Ascending aorta (tissue), 2 donors: ENCODE results near the gene OR10G7. TPM values are rescaled to one million over a fixed set of nuclear protein-coding genes. Genes with fewer than 3 reads are reported as not detected.

Source experiments
- DNase-seq, 2 donors: peaks; one replicate each; pipeline ENCODE4 v3.0.0-alpha.2; 2019; ENCODE audit warnings: low spot score in 2 of 2
- H3K27ac ChIP-seq, 2 donors: fragments of 200-600 bp; sonication (generic); one replicate each; pipeline ENCODE4 v1.5.1; 2016 to 2017; ENCODE audit warnings: mild to moderate bottlenecking in 1 of 2
- H3K27me3 ChIP-seq: fragments of 200-600 bp; sonication (generic); one replicate; pipeline ENCODE4 v1.5.1; 2017
- H3K36me3 ChIP-seq, 2 donors: fragments of 200-600 bp; sonication (generic); one replicate each; pipeline ENCODE4 v1.5.1; 2016
- H3K4me1 ChIP-seq, 2 donors: fragments of 200-600 bp; sonication (generic); one replicate each; pipeline ENCODE4 v1.5.1; 2016 to 2017; ENCODE audit warnings: mild to moderate bottlenecking in 1 of 2
- H3K4me3 ChIP-seq, 2 donors: fragments of 200-600 bp; sonication (generic); one replicate each; pipeline ENCODE4 v1.5.1; 2016 to 2017; ENCODE audit warnings: mild to moderate bottlenecking in 1 of 2
- H3K9me3 ChIP-seq, 2 donors: fragments of 200-600 bp; sonication (generic); one replicate each; pipeline ENCODE4 v1.5.1; 2016
- CTCF ChIP-seq, 3 experiments: fragments of 200-600 bp in 2 of 3; fragments of 450-650 bp in 1 of 3; sonication (generic) in 2 of 3; IDR thresholded peaks; one replicate each; pipeline ENCODE4 v1.5.1; 2016 to 2019; ENCODE audit warnings: antibody characterized with exemption in 3 of 3, mild to moderate bottlenecking in 1 of 3, moderate library complexity in 1 of 3
- intact Hi-C: fragments of 100-400 bp; cut with DNase I; formaldehyde crosslinking; loops from one replicate; pipeline ENCODE4 v1.15.1; 2023
- total RNA-seq: library from RNA; depleted of rRNA; stranded (reverse); fragments of >200 nt; gene quantifications from one replicate; pipeline ENCODE4 v1.1.0, GENCODE V29; 2016

Gene OR10G7
- not detected for total RNA-seq

- TF ChIP-seq CTCF (IDR thresholded peaks at IDR 0.05) = no peak
- DNase-seq = no peak
- no peaks in the 10 kb centered on the region for H3K27me3 ChIP-seq
- no peaks in the 10 kb centered on the region for H3K36me3 ChIP-seq
- H3K9me3 ChIP-seq = no peaks in the 10 kb centered on the region
- no peaks in the 10 kb centered on the region for H3K4me1 ChIP-seq
- H3K4me3 ChIP-seq = no peak within 1 kb of the TSS
- H3K27ac ChIP-seq = no peak within 1 kb of the TSS
- intact Hi-C loops = no loop called here
Measured at GRCh38 chr11:124041254-124041653, at the start of gene OR10G7. Gene OR10G7, minus strand, starts transcription at chr11:124041325. Its CDS starts 2,324 bp downstream, at chr11:124039001.

GRCh38 chr11:124085997-124086846 is 45.1 kb upstream of the OR10G7 start:
- TF ChIP-seq CTCF (IDR thresholded peaks at IDR 0.05) = no peak
- Histone ChIP-seq H3K36me3 (no peaks in the 10 kb centered on the region), H3K4me1 (no peaks in the 10 kb centered on the region), H3K27ac (no peak overlapping the region), H3K4me3 (no peak overlapping the region), H3K9me3 (no peaks in the 10 kb centered on the region), H3K27me3 (no peaks in the 10 kb centered on the region)
- intact Hi-C loops = no loop called here
- DNase-seq = no peak

- Histone ChIP-seq H3K4me3 (no peak overlapping the region), H3K27ac (no peak overlapping the region), H3K4me1 (no peaks in the 10 kb centered on the region), H3K36me3 (no peaks in the 10 kb centered on the region), H3K27me3 (no peaks in the 10 kb centered on the region), H3K9me3 (no peaks in the 10 kb centered on the region)
- no peak for TF ChIP-seq CTCF (IDR thresholded peaks at IDR 0.05)
- no peak for DNase-seq
- intact Hi-C loops = no loop called here
Measured at GRCh38 chr11:124085583-124085982, 44.5 kb upstream of the OR10G7 start.

GRCh38 chr11:124082371-124082770 is 41.2 kb upstream of the OR10G7 start:
- intact Hi-C loops = no loop called here
- Histone ChIP-seq H3K4me3 (no peak overlapping the region), H3K36me3 (no peaks in the 10 kb centered on the region), H3K27me3 (no peaks in the 10 kb centered on the region), H3K27ac (no peak overlapping the region), H3K9me3 (no peaks in the 10 kb centered on the region), H3K4me1 (no peaks in the 10 kb centered on the region)
- TF ChIP-seq CTCF (IDR thresholded peaks at IDR 0.05) = no peak
- DNase-seq = no peak

GRCh38 chr11:124081483-124081882 is 40.4 kb upstream of the OR10G7 start:
- no peak overlapping the region for H3K4me3 ChIP-seq
- no peak for TF ChIP-seq CTCF (IDR thresholded peaks at IDR 0.05)
- no peaks in the 10 kb centered on the region for H3K9me3 ChIP-seq
- no peaks in the 10 kb centered on the region for H3K36me3 ChIP-seq
- H3K4me1 ChIP-seq = no peaks in the 10 kb centered on the region
- H3K27ac ChIP-seq = no peak overlapping the region
- intact Hi-C loops = no loop called here
- no peaks in the 10 kb centered on the region for H3K27me3 ChIP-seq
- no peak for DNase-seq
